H1 (cell line): ENCODE data around the gene TNFSF12. TPM values are rescaled to one million over a fixed set of nuclear protein-coding genes. Genes with fewer than 3 reads are reported as not detected.

Experiments
- CTCF ChIA-PET: fragments of 300-600 bp; sonication (Branson Sonifier 250); formaldehyde crosslinking; loops from one replicate; lab custom pipeline; 2021; ENCODE audit not compliant: partially characterized antibody; lab: Charles Lee
- POLR2A ChIA-PET: fragments of 300-600 bp; sonication (Branson Sonifier 250); formaldehyde crosslinking; loops from one replicate; lab custom pipeline; 2021; ENCODE audit warnings: inconsistent platforms; ENCODE audit not compliant: partially characterized antibody; lab: Charles Lee
- DNase-seq, 2 experiments: peaks; one replicate each; pipeline versions ENCODE4 v3.0.0 to v3.0.0-alpha.2; 2010 to 2022; ENCODE audit warnings: low spot score in 2 of 2, low read depth in 1 of 2, mixed read lengths in 1 of 2
- FAIRE-seq: peaks from 2 replicates; lab custom pipeline; 2011; peaks lifted over from hg19 to GRCh38; lab: Jason Lieb, UNC
- H2AFZ ChIP-seq: 2 replicates; pipeline ENCODE4 v1.8.1; 2012; ENCODE audit warnings: low read length, inconsistent platforms
- H2AK5ac ChIP-seq: 2 replicates; pipeline ENCODE4 v1.6.1; 2013; ENCODE audit warnings: low read depth, low read length
- H2BK120ac ChIP-seq: replicated peaks from 2 replicates; pipeline ENCODE3; 2013; ENCODE audit warnings: low read depth, low read length, inconsistent platforms
- H2BK12ac ChIP-seq: 2 replicates; pipeline ENCODE4 v1.6.1; 2013; ENCODE audit warnings: low read depth, low read length
- H2BK15ac ChIP-seq: 2 replicates; pipeline ENCODE4 v1.6.1; 2013; ENCODE audit warnings: low read length
- H2BK20ac ChIP-seq: 2 replicates; pipeline ENCODE4 v1.6.1; 2013; ENCODE audit warnings: low read length
- H2BK5ac ChIP-seq: 2 replicates; pipeline ENCODE4 v1.6.1; 2013; ENCODE audit warnings: low read depth, low read length
- H3K14ac ChIP-seq: 2 replicates; pipeline ENCODE4 v1.6.1; 2013; ENCODE audit warnings: inconsistent platforms; ENCODE audit not compliant: insufficient read length
- H3K18ac ChIP-seq: 2 replicates; pipeline ENCODE4 v1.6.1; 2013; ENCODE audit warnings: low read length; ENCODE audit errors: extremely low read depth
- H3K23ac ChIP-seq: 2 replicates; pipeline ENCODE4 v1.6.1; 2013; ENCODE audit warnings: inconsistent platforms; ENCODE audit not compliant: insufficient read length
- H3K23me2 ChIP-seq: 2 replicates; pipeline ENCODE4 v1.6.1; 2013; ENCODE audit warnings: low read depth, low read length
- H3K27ac ChIP-seq: 2 replicates; pipeline ENCODE4 v1.6.1; 2011; ENCODE audit warnings: low read depth, low read length, inconsistent platforms
- H3K27me3 ChIP-seq, 4 experiments: replicated peaks in 1 of 4; 1 replicate in 1 of 4; 2 replicates in 3 of 4; pipeline versions ENCODE4 v1.6.1 to v1.8.1; 2011 to 2013; ENCODE audit warnings: low read length in 3 of 4, mild to moderate bottlenecking in 3 of 4, inconsistent platforms in 2 of 4, mixed read lengths in 2 of 4, moderate library complexity in 1 of 4; ENCODE audit not compliant: control insufficient read depth in 3 of 4, insufficient read depth in 3 of 4; ENCODE audit errors: extremely low read depth in 1 of 4
- H3K36me3 ChIP-seq, 4 experiments: 2 replicates each; pipeline versions ENCODE4 v1.6.1 to v1.8.1; 2011 to 2013; ENCODE audit warnings: mild to moderate bottlenecking in 4 of 4, low read length in 3 of 4, moderate library complexity in 2 of 4, control low read depth in 1 of 4, inconsistent platforms in 1 of 4; ENCODE audit not compliant: insufficient read depth in 4 of 4, control insufficient read depth in 2 of 4
- H3K4ac ChIP-seq: replicated peaks from 2 replicates; pipeline ENCODE3; 2013; ENCODE audit warnings: low read length, low read depth, mixed read lengths, inconsistent platforms; ENCODE audit not compliant: insufficient read length
- H3K4me1 ChIP-seq, 4 experiments: replicated peaks in 1 of 4; 1 replicate in 1 of 4; 2 replicates in 3 of 4; pipeline versions ENCODE4 v1.6.1 to v1.8.1; 2011 to 2013; ENCODE audit warnings: low read length in 3 of 4, inconsistent platforms in 2 of 4, mixed read lengths in 1 of 4; ENCODE audit not compliant: insufficient read depth in 4 of 4, control insufficient read depth in 3 of 4
- H3K4me2 ChIP-seq, 2 experiments: 2 replicates each; pipeline versions ENCODE4 v1.6.1 to v1.8.1; 2011 to 2013; ENCODE audit warnings: low read depth in 2 of 2, low read length in 2 of 2, control low read depth in 1 of 2, inconsistent platforms in 1 of 2, mild to moderate bottlenecking in 1 of 2; ENCODE audit not compliant: insufficient read depth in 1 of 2
- H3K4me3 ChIP-seq, 4 experiments: fragments of 200-600, 300-600 bp in 1 of 4; sonication (generic), shearing (Covaris generic), sonication (Bioruptor Twin) in 1 of 4; 2 replicates each; pipeline versions ENCODE4 v1.5.1 to v1.8.1; 2011 to 2016; ENCODE audit warnings: low read length in 4 of 4, low read depth in 3 of 4, control low read depth in 2 of 4, inconsistent platforms in 2 of 4, mild to moderate bottlenecking in 2 of 4, mixed read lengths in 1 of 4, moderate library complexity in 1 of 4; ENCODE audit not compliant: insufficient read depth in 2 of 4; ENCODE audit errors: extremely low read depth in 1 of 4
- H3K56ac ChIP-seq: replicated peaks from 2 replicates; pipeline ENCODE3; 2013; ENCODE audit warnings: low read depth, mild to moderate bottlenecking, mixed read lengths, low read length, inconsistent platforms; ENCODE audit not compliant: insufficient read length
- H3K79me1 ChIP-seq: 2 replicates; pipeline ENCODE4 v1.6.1; 2013; ENCODE audit warnings: low read depth, low read length, control low read depth
- H3K79me2 ChIP-seq, 2 experiments: 2 replicates each; pipeline versions ENCODE4 v1.6.1 to v1.8.1; 2012 to 2013; ENCODE audit warnings: low read length in 2 of 2, mild to moderate bottlenecking in 2 of 2, inconsistent platforms in 1 of 2; ENCODE audit not compliant: insufficient read depth in 2 of 2, control insufficient read depth in 1 of 2
- H3K9ac ChIP-seq, 4 experiments: replicated peaks in 1 of 4; 1 replicate in 1 of 4; 2 replicates in 3 of 4; pipeline versions ENCODE4 v1.6.1 to v1.8.1; 2011 to 2013; ENCODE audit warnings: low read depth in 3 of 4, low read length in 3 of 4, control low read depth in 2 of 4, mild to moderate bottlenecking in 2 of 4, moderate library complexity in 2 of 4, inconsistent platforms in 1 of 4; ENCODE audit errors: extremely low read depth in 1 of 4
- H3K9me3 ChIP-seq, 2 experiments: 2 replicates each; pipeline versions ENCODE4 v1.6.1 to v1.8.1; 2012 to 2013; ENCODE audit warnings: mild to moderate bottlenecking in 2 of 2, moderate library complexity in 2 of 2, control low read depth in 1 of 2, inconsistent platforms in 1 of 2, low read depth in 1 of 2, low read length in 1 of 2, mixed read lengths in 1 of 2; ENCODE audit not compliant: insufficient read depth in 2 of 2
- H4K20me1 ChIP-seq, 2 experiments: replicated peaks in 1 of 2; 2 replicates each; pipeline versions ENCODE3 to v1.8.1; 2011 to 2013; ENCODE audit warnings: inconsistent platforms in 2 of 2, low read length in 2 of 2, mild to moderate bottlenecking in 1 of 2; ENCODE audit not compliant: insufficient read depth in 2 of 2, control insufficient read depth in 1 of 2
- H4K5ac ChIP-seq: 2 replicates; pipeline ENCODE4 v1.6.1; 2013; ENCODE audit warnings: low read length, low read depth, mixed read lengths, inconsistent platforms; ENCODE audit not compliant: insufficient read length
- H4K8ac ChIP-seq: 2 replicates; pipeline ENCODE4 v1.8.0; 2013; ENCODE audit warnings: mild to moderate bottlenecking, moderate library complexity, low read length, inconsistent platforms; ENCODE audit not compliant: insufficient read depth; ENCODE audit errors: extremely low read depth
- H4K91ac ChIP-seq: replicated peaks from 2 replicates; pipeline ENCODE3; 2013; ENCODE audit warnings: low read length, mixed read lengths, inconsistent platforms; ENCODE audit not compliant: insufficient read length
- ATF2 ChIP-seq: IDR thresholded peaks from 2 replicates; pipeline ENCODE4 v1.6.1; 2012; ENCODE audit warnings: low read length, inconsistent platforms
- BCL11A ChIP-seq, 2 experiments: IDR thresholded peaks; one replicate each; pipeline ENCODE4 v1.6.1; 2011; ENCODE audit warnings: low read depth in 2 of 2, low read length in 2 of 2, mild to moderate bottlenecking in 2 of 2
- CEBPB ChIP-seq: IDR thresholded peaks from 2 replicates; pipeline ENCODE4 v1.6.1; 2012; ENCODE audit warnings: low read depth, low read length
- CREB1 ChIP-seq: IDR thresholded peaks from 2 replicates; pipeline ENCODE4 v1.6.1; 2012; ENCODE audit warnings: inconsistent platforms
- EGR1 ChIP-seq: IDR thresholded peaks from 2 replicates; pipeline ENCODE4 v1.6.1; 2011; ENCODE audit warnings: low read depth, low read length, borderline replicate concordance
- EP300 ChIP-seq, 2 experiments: IDR thresholded peaks; 1 replicate in 1 of 2; 2 replicates in 1 of 2; pipeline ENCODE4 v1.6.1; 2011 to 2012; ENCODE audit warnings: low read depth in 2 of 2, low read length in 2 of 2, mild to moderate bottlenecking in 2 of 2, borderline replicate concordance in 1 of 2, inconsistent platforms in 1 of 2, moderate library complexity in 1 of 2
- GTF2F1 ChIP-seq: IDR thresholded peaks from 2 replicates; pipeline ENCODE4 v1.6.1; 2012; ENCODE audit warnings: low read depth, low read length, improper control_type of control experiment, borderline replicate concordance
- KDM1A ChIP-seq: fragments of 200-600, 300-600 bp; sonication (generic); IDR thresholded peaks from 2 replicates; pipeline ENCODE4 v1.7.1; 2016; ENCODE audit warnings: mild to moderate bottlenecking, low read length, borderline replicate concordance
- POLR2AphosphoS5 ChIP-seq: IDR thresholded peaks from 2 replicates; pipeline ENCODE4 v1.6.1; 2011; ENCODE audit warnings: low read depth, low read length
- SP2 ChIP-seq: IDR thresholded peaks from 2 replicates; pipeline ENCODE4 v1.6.1; 2012; ENCODE audit warnings: mild to moderate bottlenecking, low read length, inconsistent platforms
- TAF1 ChIP-seq: IDR thresholded peaks from 2 replicates; pipeline ENCODE4 v1.6.1; 2011; ENCODE audit warnings: mild to moderate bottlenecking, low read depth, low read length
- YY1 ChIP-seq: IDR thresholded peaks from 2 replicates; pipeline ENCODE4 v1.6.1; 2011; ENCODE audit warnings: low read depth, mild to moderate bottlenecking, low read length
- WGBS, 2 experiments: shearing (Covaris generic) in 1 of 2; methylation state at CpG; one replicate each; pipeline versions ENCODE4 v1.1.6 to v1.1.7; 2013 to 2015; ENCODE audit warnings: low lambda C conversion rate in 2 of 2, mixed read lengths in 2 of 2, inconsistent platforms in 1 of 2, low coverage in 1 of 2, missing lambda C conversion rate in 1 of 2; ENCODE audit not compliant: insufficient replicate concordance in 2 of 2, insufficient coverage in 1 of 2, insufficient read length in 1 of 2; ENCODE audit errors: extremely low coverage in 1 of 2, missing lambda C conversion rate in 1 of 2; 5-methylcytosine and 5-hydroxymethylcytosine counted together
- polyA plus RNA-seq, 7 experiments: library from polyadenylated mRNA; depleted of rRNA in 3 of 7; stranded (reverse) in 5 of 7; unstranded in 2 of 7; fragments of >200 nt in 5 of 7; fragments of 200-250 nt in 2 of 7; gene quantifications; 1 replicate in 5 of 7; 2 replicates in 1 of 7; 4 replicates in 1 of 7; pipeline versions ENCODE4 v1.2.1 to v1.2.3, GENCODE V29; 2011 to 2013; ENCODE audit warnings: missing spikeins in 2 of 7, mixed read lengths in 2 of 7
- total RNA-seq: library from RNA; stranded (reverse); fragmentation: NEBNext Ultra II Directional; extraction: Animal tissue kit (Norgen Biotek cat#: 25700); gene quantifications from 2 replicates; pipeline ENCODE4 v1.2.1, GENCODE V29; 2021

The TNFSF12 gene
- total and polyA plus RNA-seq, 2 of the 8 experiments (the other 6 are each of a cell fraction or from before 2014, with no cell fraction given): 7.2 to 9.6 TPM

- Histone ChIP-seq H3K9ac (no peak overlapping the region), H2BK12ac (no peak overlapping the region), H4K91ac (no peak overlapping the region), H3K9me3 (no peaks in the 10 kb centered on the region), H2BK5ac (no peak overlapping the region), H2AFZ (no peak overlapping the region), H2AK5ac (no peak overlapping the region), H3K27ac (no peak overlapping the region), H4K20me1 (peaks cover 0 to 15% of the 10 kb centered on the region in 2 experiments), H3K4ac (no peak overlapping the region), H3K23ac (no peak overlapping the region), H3K27me3 (no peaks in the 10 kb centered on the region), H4K8ac (no peak overlapping the region; the same call in 1 of the 2 replicates), H3K14ac (no peak overlapping the region), H2BK20ac (no peak overlapping the region), H4K5ac (no peak overlapping the region), H3K4me2 (no peak overlapping the region), H2BK120ac (no peak overlapping the region), H3K23me2 (peaks cover 5% of the 10 kb centered on the region; the same call in 1 of the 2 replicates), H3K36me3 (peaks cover 20 to 31% (median 30%) of the 10 kb centered on the region in 4 experiments), H3K4me1 (no peaks in the 10 kb centered on the region), H3K79me2 (no peaks in the 10 kb centered on the region), H2BK15ac (no peak overlapping the region), H3K18ac (no peak overlapping the region), H3K4me3 (no peak overlapping the region), H3K79me1 (no peaks in the 10 kb centered on the region; the same call in 1 of the 2 replicates), H3K56ac (no peak overlapping the region)
- DNase-seq (no peak), FAIRE-seq (no peak)
- ChIA-PET CTCF (interaction anchor here (0.7 to 11.8 kb wide), 14 partner anchors 10 to 166 kb away, joined by 3 to 251 read pairs (median 10); partner anchors contain the start of genes SENP3, SOX15, TMEM95 and TNFSF13), POLR2A (interaction anchor here (0.6 to 3.8 kb wide), 10 partner anchors 9 to 73 kb away, joined by 3 to 17 read pairs (median 4); partner anchors contain the start of genes MPDU1 and TNFSF13)
- WGBS, 2 experiments: 93% methylated on average over 13 of the region's 13 CpGs; no CpG with 5 or more reads in 1 of the 2 experiments
- TF ChIP-seq POLR2AphosphoS5 (no peak), BCL11A (IDR thresholded peaks at IDR 0.05; ENCODE audit: low read depth in 2 of 2, low read length in 2 of 2) (no peak), CREB1 (no peak), TAF1 (no peak), EGR1 (no peak), SP2 (no peak), GTF2F1 (no peak), EP300 (IDR thresholded peaks at IDR 0.05; ENCODE audit: borderline replicate concordance in 1 of 2, low read depth in 2 of 2, low read length in 2 of 2) (no peak), ATF2 (no peak), YY1 (no peak), KDM1A (no peak), CEBPB (no peak)
These were observed 32.8 kb upstream of the TNFSF12 start for GRCh38 chr17:7515911-7516610.
